GM23338 (cell line): Measurements from ENCODE around the gene TMEM8B. TPM values are rescaled to one million over a fixed set of nuclear protein-coding genes. Genes with fewer than 3 reads are reported as not detected.
A peak's percentile ranks its signal among the peaks of the same experiment; 100 is the strongest.

Experiments
- ATAC-seq: fragments of 200-7000 bp; cut with Tn5 transposase; 3 replicates; pipeline ENCODE4 v1.9.1; 2020
- DNase-seq: peaks from one replicate; pipeline ENCODE4 v3.0.0-alpha.2; 2015; ENCODE audit warnings: low spot score
- H2AFZ ChIP-seq: fragments of 200-600 bp; sonication (generic); 2 replicates; pipeline ENCODE4 v1.8.0; 2016; ENCODE audit warnings: antibody characterized with exemption, mild to moderate bottlenecking, moderate library complexity
- H3F3A ChIP-seq: fragments of 200-600 bp; sonication (generic); replicated peaks from 2 replicates; pipeline ENCODE4 v1.8.0; 2017; ENCODE audit warnings: antibody characterized with exemption, mixed run types, low read depth
- H3K27ac ChIP-seq: fragments of 200-600 bp; sonication (generic); 2 replicates; pipeline ENCODE4 v1.6.1; 2016; ENCODE audit warnings: low read depth
- H3K27me3 ChIP-seq: fragments of 200-600 bp; sonication (generic); 2 replicates; pipeline ENCODE4 v1.8.0; 2016; ENCODE audit warnings: mild to moderate bottlenecking, mixed run types, moderate library complexity; ENCODE audit not compliant: insufficient read depth
- H3K36me3 ChIP-seq: fragments of 200-600 bp; sonication (generic); 2 replicates; pipeline ENCODE4 v1.8.0; 2016; ENCODE audit warnings: mild to moderate bottlenecking; ENCODE audit not compliant: insufficient read depth
- H3K4me1 ChIP-seq: fragments of 200-600 bp; sonication (generic); 2 replicates; pipeline ENCODE4 v1.8.0; 2016; ENCODE audit warnings: mild to moderate bottlenecking, moderate library complexity; ENCODE audit not compliant: insufficient read depth
- H3K4me2 ChIP-seq: fragments of 200-600 bp; sonication (generic); 2 replicates; pipeline ENCODE4 v1.7.1; 2017; ENCODE audit warnings: mixed run types
- H3K4me3 ChIP-seq: fragments of 200-600 bp; sonication (generic); 2 replicates; pipeline ENCODE4 v1.6.1; 2016; ENCODE audit warnings: mixed run types
- H3K79me2 ChIP-seq: fragments of 200-600 bp; sonication (generic); replicated peaks from 2 replicates; pipeline ENCODE4 v1.8.0; 2017; ENCODE audit warnings: mild to moderate bottlenecking; ENCODE audit not compliant: insufficient read depth
- H3K9me2 ChIP-seq: fragments of 200-600 bp; sonication (generic); 2 replicates; pipeline ENCODE4 v1.8.0; 2017; ENCODE audit not compliant: insufficient read depth
- H4K20me1 ChIP-seq: fragments of 200-600 bp; sonication (generic); replicated peaks from 2 replicates; pipeline ENCODE4 v1.8.0; 2017; ENCODE audit warnings: mild to moderate bottlenecking; ENCODE audit not compliant: insufficient read depth
- H3K27ac Mint-ChIP-seq: 2 replicates; pipeline ENCODE4 v1.8.0; 2020; ENCODE audit warnings: inconsistent platforms, mild to moderate bottlenecking, moderate library complexity, mixed read lengths
- H3K27me3 Mint-ChIP-seq: 3 replicates; pipeline ENCODE4 v1.8.0; 2022; ENCODE audit warnings: low read depth, mild to moderate bottlenecking, moderate library complexity, mixed read lengths, inconsistent platforms; ENCODE audit not compliant: insufficient read depth, poor library complexity
- H3K36me3 Mint-ChIP-seq: 3 replicates; pipeline ENCODE4 v1.8.0; 2021; ENCODE audit warnings: low read depth, mild to moderate bottlenecking, inconsistent platforms, moderate library complexity, mixed read lengths
- H3K4me1 Mint-ChIP-seq: 3 replicates; pipeline ENCODE4 v1.8.0; 2020; ENCODE audit warnings: mild to moderate bottlenecking, inconsistent platforms, mixed read lengths
- H3K4me3 Mint-ChIP-seq: 3 replicates; pipeline ENCODE4 v1.8.0; 2021; ENCODE audit warnings: moderate library complexity, mild to moderate bottlenecking, inconsistent platforms, mixed read lengths
- H3K9me3 Mint-ChIP-seq: 3 replicates; pipeline ENCODE4 v1.8.0; 2020; ENCODE audit warnings: moderate library complexity, mild to moderate bottlenecking, inconsistent platforms, mixed read lengths
- CREB1 ChIP-seq: fragments of 250-450 bp; sonication (Bioruptor Pico); IDR thresholded peaks from 2 replicates; pipeline ENCODE4 v1.5.0; 2020; ENCODE audit warnings: low read depth, mild to moderate bottlenecking, moderate library complexity
- JUNB ChIP-seq: IDR thresholded peaks from one replicate; pipeline ENCODE4 v1.6.1; 2016; ENCODE audit warnings: antibody characterized with exemption; ENCODE audit not compliant: unreplicated experiment
- NANOG ChIP-seq: IDR thresholded peaks from 2 replicates; pipeline ENCODE4 v1.6.1; 2016; ENCODE audit warnings: antibody characterized with exemption, borderline replicate concordance
- POLR2AphosphoS5 ChIP-seq: IDR thresholded peaks from 2 replicates; pipeline ENCODE4 v1.6.1; 2016; ENCODE audit warnings: antibody characterized with exemption, low read depth
- REST ChIP-seq: IDR thresholded peaks from one replicate; pipeline ENCODE4 v1.6.1; 2018; ENCODE audit warnings: antibody characterized with exemption; ENCODE audit not compliant: unreplicated experiment
- STAT1 ChIP-seq: IDR thresholded peaks from one replicate; pipeline ENCODE4 v1.6.1; 2016; ENCODE audit warnings: antibody characterized with exemption; ENCODE audit not compliant: unreplicated experiment
- ZNF331 ChIP-seq: fragments of 250-450 bp; sonication (Bioruptor Pico); IDR thresholded peaks from 2 replicates; pipeline ENCODE4 v1.5.0; 2020; ENCODE audit warnings: low read depth, mild to moderate bottlenecking, moderate library complexity
- polyA plus RNA-seq: library from polyadenylated mRNA; unstranded; fragments of >200 nt; fragmentation: Nextera tagmentation; extraction: Ambion mirVana; gene quantifications from 2 replicates; pipeline ENCODE4 v1.2.1, GENCODE V29; 2016
- total RNA-seq: library from RNA; depleted of rRNA; stranded (reverse); fragments of >200 nt; shearing (Covaris generic); gene quantifications from 2 replicates; pipeline ENCODE4 v1.2.3, GENCODE V29; 2014
- TF ChIP-seq, protein P1 (sequence below), 2 experiments: fragments of 200-600 bp in 1 of 2; sonication (generic) in 1 of 2; conservative IDR thresholded peaks; 2 replicates each; pipeline versions ENCODE4 v1.5.1 to v1.6.1; 2016 to 2017; ENCODE audit warnings: antibody characterized with exemption in 2 of 2, low read depth in 2 of 2, mild to moderate bottlenecking in 2 of 2, moderate library complexity in 1 of 2

Gene TMEM8B
- total and polyA plus RNA-seq, 2 experiments from 2014 or later, result 4.2 to 5.5 TPM

DNA sequence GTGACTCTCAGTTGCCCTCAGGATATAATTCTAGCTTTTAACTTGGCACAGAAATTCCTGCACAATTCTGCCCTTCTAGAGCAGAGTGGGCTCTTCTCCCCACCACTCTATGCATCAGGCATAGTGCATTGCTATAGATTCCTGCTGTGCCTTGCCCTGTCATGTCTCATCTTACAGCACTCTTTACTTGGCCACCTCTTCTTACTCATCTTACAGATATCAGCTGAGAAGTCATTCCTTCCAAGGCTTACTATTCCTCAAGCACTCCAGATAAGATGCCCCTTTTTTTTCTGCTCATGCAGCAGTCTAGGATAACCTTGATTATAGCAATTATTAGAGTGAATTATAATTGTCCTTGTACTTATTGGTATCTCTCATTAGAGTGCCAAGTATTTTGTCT, 6.1 kb upstream of the TMEM8B start:
- Histone ChIP-seq H3K4me2 (no peak overlapping the region), H3F3A (no peaks in the 10 kb centered on the region), H3K36me3 (no peaks in the 10 kb centered on the region), H3K79me2 (no peaks in the 10 kb centered on the region), H3K27ac (no peak overlapping the region), H3K4me3 (no peak overlapping the region), H3K27me3 (no peaks in the 10 kb centered on the region), H3K9me2 (no peaks in the 10 kb centered on the region), H2AFZ (no peak overlapping the region), H4K20me1 (no peaks in the 10 kb centered on the region), H3K4me1 (peaks cover 18% of the 10 kb centered on the region)
- Mint-ChIP-seq H3K27ac (0 out of 2 replicates have a peak overlapping the region, but pooled peaks have one; percentile 4), H3K9me3 (no peaks in the 10 kb centered on the region; the same call in 2 of the 3 replicates), H3K4me3 (no peak overlapping the region; the same call in 2 of the 3 replicates), H3K4me1 (peaks cover 19% of the 10 kb centered on the region), H3K27me3 (peaks cover 8% of the 10 kb centered on the region), H3K36me3 (no peaks in the 10 kb centered on the region; the same call in 2 of the 3 replicates)
- no peak; the same call in 2 of the 3 replicates for ATAC-seq
- TF ChIP-seq NANOG (no peak), STAT1 (no peak), JUNB (no peak), REST (no peak), POLR2AphosphoS5 (no peak), CREB1 (CRISPR knock-in tag) (no peak), ZNF331 (no peak)
- TF ChIP-seq, protein P1, sequence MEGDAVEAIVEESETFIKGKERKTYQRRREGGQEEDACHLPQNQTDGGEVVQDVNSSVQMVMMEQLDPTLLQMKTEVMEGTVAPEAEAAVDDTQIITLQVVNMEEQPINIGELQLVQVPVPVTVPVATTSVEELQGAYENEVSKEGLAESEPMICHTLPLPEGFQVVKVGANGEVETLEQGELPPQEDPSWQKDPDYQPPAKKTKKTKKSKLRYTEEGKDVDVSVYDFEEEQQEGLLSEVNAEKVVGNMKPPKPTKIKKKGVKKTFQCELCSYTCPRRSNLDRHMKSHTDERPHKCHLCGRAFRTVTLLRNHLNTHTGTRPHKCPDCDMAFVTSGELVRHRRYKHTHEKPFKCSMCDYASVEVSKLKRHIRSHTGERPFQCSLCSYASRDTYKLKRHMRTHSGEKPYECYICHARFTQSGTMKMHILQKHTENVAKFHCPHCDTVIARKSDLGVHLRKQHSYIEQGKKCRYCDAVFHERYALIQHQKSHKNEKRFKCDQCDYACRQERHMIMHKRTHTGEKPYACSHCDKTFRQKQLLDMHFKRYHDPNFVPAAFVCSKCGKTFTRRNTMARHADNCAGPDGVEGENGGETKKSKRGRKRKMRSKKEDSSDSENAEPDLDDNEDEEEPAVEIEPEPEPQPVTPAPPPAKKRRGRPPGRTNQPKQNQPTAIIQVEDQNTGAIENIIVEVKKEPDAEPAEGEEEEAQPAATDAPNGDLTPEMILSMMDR (conservative IDR thresholded peaks at IDR 0.05; ENCODE audit: low read depth in 2 of 2), result no peak
- no peak for DNase-seq

GRCh38 chr9:35826071-35826701, 2.8 kb upstream of the TMEM8B start:
- Mint-ChIP-seq H3K27me3 (peaks cover 12% of the 10 kb centered on the region), H3K9me3 (no peaks in the 10 kb centered on the region), H3K4me3 (no peak overlapping the region), H3K4me1 (peaks cover 32% of the 10 kb centered on the region), H3K27ac (no peak overlapping the region), H3K36me3 (no peaks in the 10 kb centered on the region)
- peak overlapping the region; percentile 34; the same call in 1 of the 2 replicates for H2AFZ ChIP-seq
- no peaks in the 10 kb centered on the region for H3K79me2 ChIP-seq
- H3K27me3 ChIP-seq, result no peaks in the 10 kb centered on the region
- H3K27ac ChIP-seq, result no peak overlapping the region
- 0 out of 2 replicates have a peak, but pooled peaks cover 6% of the 10 kb centered on the region for H3F3A ChIP-seq
- TF ChIP-seq STAT1, result no peak
- TF ChIP-seq, protein P1 (conservative IDR thresholded peaks at IDR 0.05; ENCODE audit: low read depth in 2 of 2), result peak; percentile 73 to 95
- H3K36me3 ChIP-seq, result no peaks in the 10 kb centered on the region
- ATAC-seq (peak; percentile 16), DNase-seq (peak; percentile 83)
- H3K4me3 ChIP-seq, result no peak overlapping the region
- H4K20me1 ChIP-seq, result no peaks in the 10 kb centered on the region
- peaks cover 26% of the 10 kb centered on the region for H3K4me1 ChIP-seq
- H3K9me2 ChIP-seq, result no peaks in the 10 kb centered on the region
- H3K4me2 ChIP-seq, result no peak overlapping the region
